Ascending aorta (tissue), 2 donors: Measurements from ENCODE around the gene MRPS34. TPM values are rescaled to one million over a fixed set of nuclear protein-coding genes. Genes with fewer than 3 reads are reported as not detected.

Experiments used
- DNase-seq, 2 donors: peaks; one replicate each; pipeline ENCODE4 v3.0.0-alpha.2; 2019; ENCODE audit warnings: low spot score in 2 of 2
- H3K27ac ChIP-seq, 2 donors: fragments of 200-600 bp; sonication (generic); one replicate each; pipeline ENCODE4 v1.5.1; 2016 to 2017; ENCODE audit warnings: mild to moderate bottlenecking in 1 of 2
- H3K27me3 ChIP-seq: fragments of 200-600 bp; sonication (generic); one replicate; pipeline ENCODE4 v1.5.1; 2017
- H3K36me3 ChIP-seq, 2 donors: fragments of 200-600 bp; sonication (generic); one replicate each; pipeline ENCODE4 v1.5.1; 2016
- H3K4me1 ChIP-seq, 2 donors: fragments of 200-600 bp; sonication (generic); one replicate each; pipeline ENCODE4 v1.5.1; 2016 to 2017; ENCODE audit warnings: mild to moderate bottlenecking in 1 of 2
- H3K4me3 ChIP-seq, 2 donors: fragments of 200-600 bp; sonication (generic); one replicate each; pipeline ENCODE4 v1.5.1; 2016 to 2017; ENCODE audit warnings: mild to moderate bottlenecking in 1 of 2
- H3K9me3 ChIP-seq, 2 donors: fragments of 200-600 bp; sonication (generic); one replicate each; pipeline ENCODE4 v1.5.1; 2016
- CTCF ChIP-seq, 3 experiments: fragments of 200-600 bp in 2 of 3; fragments of 450-650 bp in 1 of 3; sonication (generic) in 2 of 3; IDR thresholded peaks; one replicate each; pipeline ENCODE4 v1.5.1; 2016 to 2019; ENCODE audit warnings: antibody characterized with exemption in 3 of 3, mild to moderate bottlenecking in 1 of 3, moderate library complexity in 1 of 3
- intact Hi-C: fragments of 100-400 bp; cut with DNase I; formaldehyde crosslinking; loops from one replicate; pipeline ENCODE4 v1.15.1; 2023
- total RNA-seq: library from RNA; depleted of rRNA; stranded (reverse); fragments of >200 nt; gene quantifications from one replicate; pipeline ENCODE4 v1.1.0, GENCODE V29; 2016

Gene MRPS34
- total RNA-seq, 1 donor from 2014 or later: 170 TPM

DNA sequence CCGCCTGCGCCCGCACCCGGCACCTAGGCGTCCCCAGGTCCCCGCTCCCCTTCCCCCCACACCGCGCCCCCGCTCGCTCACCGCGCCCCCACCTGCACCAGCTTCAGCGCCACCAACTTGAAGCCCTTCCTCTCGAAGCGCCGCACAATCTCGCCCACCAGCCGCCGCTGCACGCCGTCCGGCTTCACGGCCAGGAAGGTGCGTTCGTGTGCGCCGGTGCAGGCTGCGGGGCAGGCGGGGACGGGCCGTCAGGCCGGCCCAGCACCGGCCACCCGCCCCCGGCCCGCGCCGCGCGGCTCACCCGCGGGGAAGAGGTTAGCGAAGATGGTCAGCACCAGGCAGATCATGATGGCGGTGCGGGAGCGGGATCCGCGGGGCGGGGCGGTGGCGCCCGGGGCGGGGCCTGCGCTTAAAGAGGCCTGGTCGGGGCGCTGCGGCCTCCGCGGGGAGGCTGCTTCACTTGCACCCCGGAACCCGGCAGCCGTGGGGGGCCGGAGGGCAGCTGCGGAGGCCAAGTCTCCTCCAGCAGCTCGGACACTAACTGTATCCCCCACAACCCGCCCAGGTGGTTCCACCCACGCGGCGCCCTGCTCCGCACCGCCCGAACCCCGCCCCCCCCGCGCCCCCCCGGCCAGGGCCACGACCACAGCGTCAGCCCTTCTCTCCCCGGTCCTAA lies 1.6 kb downstream of the MRPS34 start, which contains the start of gene NME3:
Gene NME3, minus strand, starts transcription at position 356 of the 676 bp plus-strand sequence. Its CDS starts 9 bp downstream, at position 347.
- Histone ChIP-seq H3K27ac (peak within 1 kb of the TSS; percentile 95), H3K27me3 (no peaks in the 10 kb centered on the region), H3K4me3 (peak within 1 kb of the TSS; percentile 98 to 99), H3K9me3 (no peaks in the 10 kb centered on the region), H3K36me3 (peaks cover 26 to 44% of the 10 kb centered on the region in 2 donors), H3K4me1 (peaks cover 19 to 28% of the 10 kb centered on the region in 2 donors)
- peak in 1 of 2 donors; percentile 86 for DNase-seq
- TF ChIP-seq CTCF (IDR thresholded peaks at IDR 0.05): no peak
- intact Hi-C loops: loop anchor here (5.0 kb wide), 1 partner anchor 94 kb away; the partner anchor contains the start of gene JPT2

- H3K27ac ChIP-seq: peak overlapping the region; percentile 86 to 95
- intact Hi-C loops: loop anchor here (5.0 kb wide), 1 partner anchor 93 kb away; the partner anchor contains the start of gene JPT2
- DNase-seq: peak in 1 of 2 donors; percentile 83
These were observed 2.4 kb downstream of the MRPS34 start for GRCh38 chr16:1770328-1771187.

GRCh38 chr16:1769402-1770300 lies 3.3 kb downstream of the MRPS34 start:
- Histone ChIP-seq H3K27me3 (no peaks in the 10 kb centered on the region), H3K9me3 (no peaks in the 10 kb centered on the region), H3K4me3 (peak overlapping the region; percentile 98 to 99), H3K27ac (peak overlapping the region; percentile 86 to 95), H3K4me1 (peaks cover 16 to 27% of the 10 kb centered on the region in 2 donors), H3K36me3 (peaks cover 35 to 47% of the 10 kb centered on the region in 2 donors)
- DNase-seq: no peak
- intact Hi-C loops: loop anchor here (5.0 kb wide), 1 partner anchor 92 kb away; the partner anchor contains the start of gene JPT2
- TF ChIP-seq CTCF (IDR thresholded peaks at IDR 0.05): no peak

More at GRCh38 chr16:1770328-1771187, 2.4 kb downstream of the MRPS34 start:
- TF ChIP-seq CTCF (IDR thresholded peaks at IDR 0.05): no peak
- no peaks in the 10 kb centered on the region for H3K27me3 ChIP-seq
- no peaks in the 10 kb centered on the region for H3K9me3 ChIP-seq
- H3K4me1 ChIP-seq: peaks cover 19 to 28% of the 10 kb centered on the region in 2 donors
- peak overlapping the region; percentile 98 to 99 for H3K4me3 ChIP-seq
- peaks cover 26 to 44% of the 10 kb centered on the region in 2 donors for H3K36me3 ChIP-seq

- no peak for TF ChIP-seq CTCF (IDR thresholded peaks at IDR 0.05)
- Histone ChIP-seq H3K4me1 (peaks cover 9 to 20% of the 10 kb centered on the region in 2 donors), H3K27ac (no peak overlapping the region), H3K27me3 (no peaks in the 10 kb centered on the region), H3K36me3 (peaks cover 40 to 54% of the 10 kb centered on the region in 2 donors), H3K4me3 (no peak overlapping the region), H3K9me3 (no peaks in the 10 kb centered on the region)
- intact Hi-C loops: no loop called here
- no peak for DNase-seq
These were observed 4.0 kb downstream of the MRPS34 start for GRCh38 chr16:1768767-1769401.
